NCI-H2196 (cell line): ENCODE measurements around the gene SMARCD3.

ENCODE experiments used
- DNase-seq: peaks from one replicate; lab custom pipeline; 2025; ENCODE audit not compliant: unreplicated experiment; lab: John Stamatoyannopoulos, UW

Gene SMARCD3

DNA sequence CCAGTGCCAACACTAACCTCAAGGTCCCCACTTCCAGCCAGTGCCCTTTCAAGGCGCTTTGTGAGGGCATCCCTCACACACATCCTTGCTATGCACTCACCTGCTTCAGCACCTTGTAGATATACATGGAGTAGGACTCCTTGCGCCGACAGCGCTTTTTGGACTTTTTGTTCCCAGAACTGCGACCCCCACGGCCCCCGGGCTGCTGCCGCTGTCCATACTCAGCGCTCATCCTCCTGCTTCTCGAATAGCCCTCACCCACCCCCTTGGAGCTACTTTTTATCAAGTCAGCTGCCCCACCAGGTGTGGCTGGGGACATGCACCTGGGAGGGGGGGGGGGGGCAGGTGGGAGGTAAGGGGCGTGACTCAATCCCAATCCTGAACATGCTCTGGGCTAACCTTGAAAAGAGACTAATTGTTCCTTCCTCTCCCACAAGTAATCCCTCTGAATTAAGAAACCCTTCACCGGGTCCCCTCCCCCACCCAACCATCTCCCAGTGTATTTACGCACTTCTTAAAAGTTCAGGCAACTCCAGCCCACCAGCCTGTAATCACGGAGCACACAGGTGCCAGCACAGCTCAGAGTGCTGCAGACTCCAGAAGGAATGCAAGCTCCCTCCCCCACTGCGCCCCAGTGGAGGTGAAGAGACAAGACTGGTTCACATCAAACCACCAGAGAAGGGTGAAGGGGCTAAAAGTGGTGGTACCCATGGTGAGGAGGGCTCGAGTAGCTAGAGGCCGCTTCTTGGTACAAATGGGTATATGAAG lies 38.2 kb downstream of the SMARCD3 start, which contains the start of gene H2BK1:
H2BK1 (minus strand) TSS at position 402 of the 768 bp plus-strand sequence; CDS start at position 232, 170 bp downstream.
- no peak for DNase-seq

DNA sequence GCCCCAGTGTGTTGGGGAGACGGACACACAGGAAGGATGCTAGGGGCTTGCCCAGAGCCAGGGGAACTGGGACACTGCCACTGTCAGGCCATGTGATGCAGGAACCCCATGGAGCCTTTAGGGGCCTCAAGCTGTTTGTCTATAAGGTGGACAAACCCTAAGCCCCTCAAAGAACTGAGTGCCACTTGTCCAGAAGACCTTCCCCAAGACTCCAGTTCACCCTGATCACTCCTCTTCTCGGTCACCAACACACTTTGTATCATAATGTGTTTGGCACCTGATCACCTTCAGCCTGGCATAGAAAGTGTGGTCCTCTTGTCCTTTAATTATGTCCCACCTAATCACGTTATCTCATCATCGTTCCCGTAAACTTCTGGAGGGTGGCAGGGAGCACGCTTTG lies 38.9 kb downstream of the SMARCD3 start:
- no peak for DNase-seq

DNA sequence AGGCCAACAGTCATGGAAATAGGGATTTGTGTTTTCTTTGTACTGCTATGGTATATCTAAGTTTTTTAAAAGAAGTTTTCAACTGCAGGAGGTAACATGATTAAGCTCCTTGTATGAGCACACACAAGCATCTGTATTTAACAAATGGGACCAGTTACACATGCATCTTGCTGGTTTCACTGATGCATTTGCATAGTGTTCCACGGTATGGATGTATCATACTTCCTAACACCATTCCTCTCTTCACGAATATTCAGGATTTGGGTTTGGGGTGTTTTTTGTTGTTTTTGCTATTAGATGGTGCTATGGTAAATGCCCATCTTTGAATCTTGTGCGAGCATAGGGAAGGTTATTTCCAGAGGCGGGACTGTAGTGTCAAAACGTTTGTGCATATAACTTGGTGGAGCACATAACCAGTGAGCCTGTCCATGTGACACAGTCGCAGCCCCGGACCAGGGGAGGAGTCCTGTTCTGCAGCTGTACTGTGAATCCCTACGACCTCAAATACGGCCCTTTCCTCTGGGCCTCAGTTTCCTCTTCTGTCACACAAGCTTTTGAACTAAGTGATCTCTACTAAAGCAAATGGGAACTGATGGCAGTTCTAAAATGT lies 40.1 kb downstream of the SMARCD3 start:
- DNase-seq = no peak

DNA sequence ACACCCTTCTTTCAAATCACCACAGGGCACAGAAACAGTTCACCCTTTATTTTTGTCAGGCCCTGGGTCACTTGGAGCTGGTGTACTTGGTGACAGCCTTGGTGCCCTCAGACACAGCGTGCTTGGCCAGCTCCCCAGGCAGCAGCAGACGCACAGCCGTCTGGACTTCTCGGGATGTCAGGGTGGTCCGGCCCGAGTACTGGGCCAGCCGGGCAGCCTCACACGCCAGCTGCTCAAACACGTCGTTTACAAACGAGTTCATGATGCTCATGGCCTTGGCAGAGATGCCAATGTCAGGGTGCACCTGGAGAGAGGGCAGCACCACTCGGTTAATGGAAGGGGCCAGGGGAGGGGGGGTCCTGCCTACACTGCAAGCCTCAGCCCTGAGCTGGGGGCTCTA lies 40.7 kb downstream of the SMARCD3 start:
- no peak for DNase-seq

DNA sequence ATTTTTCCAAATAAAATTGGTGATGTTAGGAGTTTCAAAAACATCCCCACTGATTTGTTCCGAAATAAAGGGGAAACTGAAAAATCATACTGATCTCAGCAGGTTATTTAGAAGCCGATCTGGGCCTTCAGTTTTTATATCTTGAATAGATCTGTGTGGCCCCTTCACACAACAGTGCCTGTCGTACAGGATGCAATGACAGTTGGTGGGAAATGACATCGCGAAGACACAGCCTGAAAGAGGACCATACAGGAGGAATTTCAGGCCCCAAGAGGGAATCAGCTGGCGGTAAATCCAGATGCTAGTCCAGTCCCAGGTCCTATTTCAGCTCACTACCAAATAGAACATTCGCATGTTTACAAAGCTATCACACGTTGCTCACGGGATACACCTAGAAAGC lies 41.2 kb downstream of the SMARCD3 start:
- DNase-seq = no peak

DNA sequence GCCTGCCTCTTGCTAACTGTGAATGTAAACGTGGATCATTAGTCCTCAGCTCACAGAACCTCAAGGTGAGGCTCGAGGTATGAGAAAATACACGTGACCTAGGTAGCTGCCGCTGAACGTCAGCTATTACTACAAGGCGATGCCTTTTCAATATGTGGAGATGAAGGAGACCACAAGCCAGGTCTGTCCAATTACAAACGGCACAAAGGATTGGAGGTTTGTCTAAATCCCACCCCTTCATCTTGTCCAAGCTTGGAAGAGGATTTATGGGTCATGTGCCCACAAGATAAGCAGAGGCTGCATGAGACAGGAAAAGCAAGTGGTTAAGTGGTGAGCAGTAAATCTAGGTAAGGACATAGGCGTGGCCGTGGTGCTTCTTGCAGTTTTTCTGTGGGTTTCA lies 41.6 kb downstream of the SMARCD3 start:
- DNase-seq = no peak

DNA sequence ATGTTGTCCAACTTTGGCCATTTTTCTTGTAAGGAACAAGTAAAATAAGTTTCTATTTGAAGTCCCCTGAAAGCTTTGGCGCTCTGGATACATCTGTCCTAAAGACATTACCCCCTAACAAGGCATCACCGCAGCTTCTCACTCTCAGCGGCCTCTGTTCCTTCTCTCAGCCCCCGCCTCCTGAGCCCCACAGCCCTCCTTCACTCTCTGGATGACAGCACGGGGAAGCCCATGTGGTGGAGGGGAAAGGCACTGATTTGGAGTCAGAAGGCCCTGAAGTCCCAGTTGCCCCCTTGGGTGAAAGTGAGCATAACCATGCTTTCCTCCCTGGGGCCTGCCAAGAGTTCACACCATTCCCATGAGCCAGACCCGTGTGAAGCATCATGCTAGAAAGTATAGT lies 42.8 kb downstream of the SMARCD3 start:
- DNase-seq = no peak

DNA sequence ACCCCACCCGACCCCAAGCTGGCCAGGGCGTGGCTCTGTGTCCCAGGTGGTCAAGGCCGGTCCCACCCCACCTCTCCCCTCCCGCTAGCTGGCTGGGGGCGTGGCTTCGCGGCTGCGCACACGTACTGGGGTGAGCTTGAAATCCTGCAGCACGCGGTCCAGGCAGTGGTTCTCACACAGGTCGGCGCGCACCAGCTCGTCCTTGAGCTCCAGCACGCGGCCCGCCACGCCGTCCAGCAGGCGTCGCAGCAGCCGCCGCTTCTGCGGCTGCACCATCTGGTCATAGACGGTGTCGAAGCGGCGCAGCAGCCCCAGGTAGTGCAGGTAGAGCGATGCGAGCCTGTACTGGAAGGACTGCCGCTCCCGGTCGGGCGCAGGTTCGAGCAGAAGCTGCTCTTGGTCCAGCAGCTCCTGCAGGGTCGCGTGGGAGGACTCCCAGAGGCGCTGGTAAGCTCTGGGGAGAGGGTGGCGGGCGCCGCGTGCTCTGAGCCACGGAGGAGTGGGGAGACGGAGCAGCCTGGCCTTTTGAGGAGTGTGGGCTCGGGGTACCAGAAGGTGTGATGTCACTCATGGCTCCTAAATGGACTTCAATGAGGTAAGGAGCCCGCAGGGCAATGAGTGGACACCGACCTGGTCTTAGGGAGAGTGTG lies 44.0 kb downstream of the SMARCD3 start:
- no peak for DNase-seq

DNA sequence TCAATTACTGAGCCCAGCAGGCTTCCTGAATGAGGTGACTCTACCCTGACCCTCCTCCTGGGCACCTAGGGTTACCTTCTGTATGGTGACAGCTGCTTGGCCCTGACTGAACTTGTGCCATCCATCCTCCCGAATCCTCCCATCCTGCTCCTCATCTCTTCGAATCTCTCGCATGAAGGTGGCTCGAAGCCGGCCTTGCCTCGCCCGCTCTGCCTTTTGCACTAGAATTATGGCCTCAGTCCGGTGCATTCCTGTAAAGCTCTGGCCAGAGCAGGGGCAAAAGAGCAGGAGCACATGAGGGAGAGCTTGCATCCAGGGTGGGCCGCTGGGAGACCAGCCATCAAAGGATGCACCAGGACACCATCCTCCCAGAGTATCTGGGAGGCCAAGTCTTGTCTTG lies 45.7 kb downstream of the SMARCD3 start:
- no peak for DNase-seq

DNA sequence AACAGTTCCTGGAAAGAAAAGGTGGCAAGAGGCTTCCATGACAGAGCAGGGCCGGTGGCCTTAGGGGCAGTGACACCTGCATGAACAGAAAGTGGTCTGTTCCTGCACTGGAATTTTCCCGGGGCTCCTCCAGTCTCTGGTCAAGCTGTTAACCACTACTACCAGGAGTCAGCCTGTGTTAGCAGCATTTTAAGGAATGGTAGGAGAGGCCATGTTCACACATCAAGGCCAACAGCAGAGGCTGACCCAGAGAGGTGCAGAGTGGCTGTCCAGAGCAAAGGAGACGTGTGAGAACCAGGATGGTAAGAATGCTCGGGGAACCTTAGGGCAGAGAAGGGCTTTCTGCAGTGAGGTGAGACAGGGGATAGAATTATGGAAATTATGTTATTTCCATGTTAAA lies 46.7 kb downstream of the SMARCD3 start:
- no peak for DNase-seq

DNA sequence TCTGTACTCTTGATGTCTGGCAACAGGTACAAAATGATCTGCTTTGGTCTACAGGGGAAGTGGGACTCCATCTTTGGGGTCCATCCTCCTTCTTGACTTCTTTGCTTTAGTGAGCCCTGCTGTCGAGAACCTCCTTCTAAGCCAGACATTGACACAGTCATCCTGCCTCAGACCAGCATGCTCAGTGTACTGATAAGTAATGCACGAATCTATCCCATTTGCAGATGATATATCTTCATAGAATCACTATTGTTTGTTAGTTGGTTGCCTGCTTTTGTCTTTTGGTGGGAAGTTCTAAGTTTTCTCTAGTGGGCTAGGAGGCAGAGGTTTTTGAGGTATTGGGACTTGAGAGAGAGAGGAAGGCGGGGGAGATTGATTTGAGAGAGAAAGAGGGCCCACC lies 47.1 kb downstream of the SMARCD3 start:
- DNase-seq = no peak

DNA sequence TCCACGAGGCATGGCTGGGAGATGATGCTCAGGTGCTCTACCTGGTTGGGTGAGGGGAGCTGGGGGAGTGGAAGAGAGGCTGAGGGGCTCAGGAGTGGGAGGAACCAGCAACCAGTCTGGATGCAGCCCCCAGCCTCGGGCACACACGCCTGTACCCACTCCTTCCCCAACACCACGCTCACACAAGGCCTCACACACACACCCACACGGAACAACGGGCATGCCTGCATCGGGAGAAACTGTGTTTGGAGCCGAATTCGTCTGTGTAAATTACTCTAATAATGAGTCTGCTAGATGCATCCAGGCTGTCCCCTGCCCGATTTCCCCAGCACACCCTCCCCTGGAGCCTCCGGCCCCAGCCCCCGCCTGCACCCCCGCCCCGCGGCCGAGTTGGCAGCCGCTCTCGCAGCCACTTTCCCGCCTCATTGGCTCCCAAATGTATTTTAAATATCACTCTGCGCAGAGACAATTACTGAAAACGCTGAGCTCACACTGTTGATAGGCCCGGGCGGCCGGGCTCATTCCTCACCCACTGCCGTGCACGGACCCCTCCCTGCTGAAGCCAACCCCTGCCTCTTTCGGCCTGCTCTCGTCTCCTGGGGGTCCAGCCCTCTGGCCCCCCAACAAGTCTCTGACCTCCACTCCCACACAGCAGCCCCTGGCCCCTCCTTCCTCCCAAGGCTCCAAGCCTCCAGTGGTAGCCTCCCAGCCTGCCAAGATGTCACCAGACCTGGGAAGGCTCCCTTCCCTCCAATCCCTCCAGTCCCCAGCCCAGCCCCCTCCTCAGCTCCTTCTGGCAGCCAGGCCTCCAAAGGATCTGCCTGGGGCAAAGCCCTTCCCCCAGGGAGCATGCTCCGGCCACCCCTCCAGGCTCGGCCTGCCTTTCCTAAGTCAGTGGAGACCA lies 49.3 kb downstream of the SMARCD3 start:
- DNase-seq = no peak

DNA sequence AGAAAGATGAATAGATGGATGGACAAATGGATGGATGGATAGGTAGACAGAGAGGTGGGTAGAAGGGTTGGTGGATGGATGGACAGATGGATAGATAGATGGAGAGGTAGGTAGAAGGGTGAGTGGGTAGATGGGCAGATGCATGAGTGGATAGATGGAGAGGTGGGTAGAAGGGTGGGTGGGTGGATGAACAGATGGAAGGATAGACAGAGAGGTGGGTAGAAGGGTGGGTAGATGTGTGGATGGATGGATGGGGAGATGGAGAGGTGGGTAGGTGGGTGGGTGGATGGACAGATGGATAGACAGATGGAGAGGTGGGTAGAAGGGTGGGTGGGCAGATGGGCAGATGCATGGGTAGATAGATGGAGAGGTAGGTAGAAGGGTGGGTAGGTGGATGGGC lies 50.6 kb downstream of the SMARCD3 start:
- no peak for DNase-seq

DNA sequence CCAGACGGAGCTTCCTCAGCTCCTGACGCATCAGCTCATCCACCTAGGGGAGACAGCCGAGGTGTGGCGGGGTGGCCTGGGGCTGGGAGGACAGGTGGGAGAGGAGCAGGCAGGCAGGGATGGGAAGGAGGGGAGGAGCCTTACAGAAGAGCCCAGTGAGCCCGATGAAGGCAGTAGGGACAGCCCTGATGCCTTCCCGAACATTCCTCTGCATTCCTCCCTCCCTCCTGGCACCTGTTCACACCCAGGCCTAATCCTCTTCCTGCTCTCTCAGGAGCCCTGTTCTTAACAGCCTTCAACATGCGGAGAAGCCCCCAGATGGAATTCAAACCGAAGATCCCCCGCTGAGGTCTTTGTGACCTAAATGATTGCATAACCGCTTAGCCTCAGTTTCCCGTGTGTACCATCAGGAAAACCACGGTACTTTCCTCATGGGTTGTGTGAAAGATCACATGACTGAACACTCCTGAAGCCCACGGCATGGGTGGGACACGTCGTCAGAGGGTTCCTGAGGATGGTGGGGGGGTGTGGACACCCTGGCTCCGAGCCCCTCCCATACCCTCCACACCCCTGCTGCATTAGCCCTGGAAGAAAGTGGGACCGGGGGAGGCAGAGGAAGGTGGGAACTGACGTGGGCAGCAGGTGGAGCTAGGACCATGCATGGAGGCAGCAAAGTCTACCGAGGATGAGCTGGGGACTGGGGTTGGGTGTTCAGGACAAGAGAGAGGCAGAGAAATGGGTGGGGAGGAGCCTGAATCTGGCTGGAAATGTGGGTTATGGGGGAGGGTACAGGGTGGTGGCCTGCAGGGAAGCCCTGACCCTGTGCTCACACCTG lies 52.7 kb downstream of the SMARCD3 start:
- DNase-seq = no peak

DNA sequence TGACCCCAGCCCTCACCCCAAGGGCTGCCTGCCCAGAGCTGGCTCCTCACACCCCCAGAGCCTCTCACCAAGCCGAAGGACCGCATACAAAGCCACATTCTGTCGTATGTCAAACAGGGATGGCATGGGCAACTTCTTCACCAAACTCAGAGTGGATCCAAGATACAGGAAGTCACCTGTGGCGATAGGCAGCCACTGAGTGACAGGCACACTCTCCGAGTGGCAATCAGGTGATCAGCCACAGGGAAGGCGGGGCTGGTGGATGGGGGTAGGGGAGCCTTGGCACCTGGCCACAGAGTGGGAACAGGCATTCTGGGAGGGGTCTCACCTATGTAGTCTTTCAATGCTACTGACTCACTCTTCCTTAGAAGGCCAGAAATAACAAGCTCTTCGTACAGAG lies 54.3 kb downstream of the SMARCD3 start:
- no peak for DNase-seq

DNA sequence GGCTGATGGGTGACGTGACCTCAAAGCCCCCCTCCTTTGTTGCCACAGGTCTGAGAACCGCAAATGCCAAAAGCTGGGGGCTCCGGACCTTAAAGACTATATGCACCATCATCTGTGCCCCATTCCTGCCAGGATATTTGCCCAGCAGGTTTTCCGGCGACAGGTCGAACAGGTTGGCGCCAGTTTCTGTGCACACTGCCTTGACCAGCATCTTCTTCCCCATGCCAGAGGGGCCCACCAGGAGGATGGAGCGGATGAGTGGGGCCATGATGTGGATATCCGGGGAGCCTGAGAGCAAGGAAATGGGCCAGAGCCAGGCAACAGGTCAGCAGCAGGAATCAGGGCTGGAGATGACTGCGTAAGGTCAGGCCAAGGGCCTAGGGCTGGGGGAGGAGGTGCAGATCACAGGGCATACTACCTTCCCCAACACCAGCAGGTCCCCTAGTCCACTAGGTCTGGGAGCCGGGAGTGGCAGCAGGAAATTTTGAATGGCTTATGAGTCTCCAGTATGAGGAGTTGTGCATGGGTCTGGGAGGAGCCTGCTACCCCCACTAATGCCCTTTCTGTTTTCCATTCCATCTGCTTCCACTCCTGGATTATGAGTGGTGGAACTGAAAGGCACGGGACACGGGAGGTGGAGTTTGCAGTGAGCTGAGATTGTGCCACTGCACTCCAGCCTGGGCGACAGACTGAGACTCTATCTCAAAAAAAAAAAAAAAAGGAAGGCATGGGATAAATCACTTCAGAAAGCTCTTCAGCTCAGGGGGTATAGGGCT lies 55.1 kb downstream of the SMARCD3 start:
- no peak for DNase-seq

DNA sequence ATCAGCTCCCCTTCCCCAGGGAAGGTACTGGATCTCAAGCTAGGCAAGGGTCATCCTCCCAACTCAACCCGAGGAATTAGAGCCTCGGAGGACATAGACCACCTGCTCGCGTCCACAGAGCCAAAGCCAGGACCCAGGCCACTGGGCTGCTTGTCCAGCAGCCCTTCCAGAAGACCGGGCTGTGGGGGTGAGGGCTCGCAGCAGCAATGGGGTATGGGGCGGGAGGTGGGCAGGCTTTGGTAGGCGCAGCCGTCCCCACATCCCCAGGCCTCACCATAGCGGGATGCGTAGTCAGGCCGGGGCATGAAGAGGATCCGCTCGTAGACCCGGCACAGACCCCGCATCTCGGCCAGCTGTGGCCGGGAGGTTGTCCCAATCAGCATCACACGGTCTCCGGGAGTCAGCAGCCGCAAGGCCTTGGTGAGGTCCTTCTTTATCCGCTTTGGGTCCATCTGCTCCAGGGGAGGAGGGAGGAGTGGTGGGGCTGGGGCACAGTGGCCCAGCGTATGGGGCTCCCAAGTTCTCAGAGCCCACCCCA lies 56.4 kb downstream of the SMARCD3 start:
- DNase-seq = no peak

DNA sequence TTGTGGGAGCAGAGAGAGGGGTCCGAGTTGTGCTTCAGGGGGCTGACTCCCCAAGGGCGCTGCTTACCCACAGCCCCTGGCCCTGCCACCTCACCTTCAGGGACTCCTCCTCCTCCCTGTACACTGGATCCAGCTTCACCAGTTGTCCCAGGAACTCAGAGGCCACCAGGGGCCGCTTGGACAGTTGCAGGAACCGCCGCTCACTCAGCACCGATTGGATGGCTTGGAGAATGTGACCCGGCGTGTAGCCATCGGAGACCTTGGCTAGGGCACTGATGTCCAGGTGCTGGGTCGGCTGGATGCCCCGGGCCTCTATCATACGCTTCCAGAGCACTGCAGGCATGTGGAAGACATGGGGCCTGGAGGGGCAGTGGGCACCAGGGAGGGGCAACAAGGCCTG lies 57.0 kb downstream of the SMARCD3 start:
- no peak for DNase-seq

DNA sequence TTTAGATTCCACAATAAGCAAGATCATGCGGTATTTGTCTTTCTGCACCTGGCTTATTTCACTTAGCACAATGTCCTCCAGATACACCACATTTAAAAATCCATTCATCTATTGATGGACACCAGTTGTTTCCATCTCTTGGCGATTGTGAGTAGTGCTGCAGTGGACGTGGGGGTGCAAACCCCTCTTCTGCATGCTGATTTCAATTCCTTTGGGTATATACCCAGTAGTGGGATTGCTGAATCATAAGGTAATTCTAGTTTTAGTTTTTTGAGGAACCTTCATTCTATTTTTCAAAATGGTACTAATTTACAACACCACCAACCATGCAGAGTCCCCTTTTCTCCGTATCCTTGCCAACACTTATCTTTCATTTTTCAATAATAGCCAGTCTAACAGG lies 59.5 kb downstream of the SMARCD3 start:
- no peak for DNase-seq
